GM23338 (cell line): ENCODE data around the gene R3HDM4. TPM values are rescaled to one million over a fixed set of nuclear protein-coding genes. Genes with fewer than 3 reads are reported as not detected.

ENCODE experiments used
- ATAC-seq: fragments of 200-7000 bp; cut with Tn5 transposase; 3 replicates; pipeline ENCODE4 v1.9.1; 2020
- DNase-seq: peaks from one replicate; pipeline ENCODE4 v3.0.0-alpha.2; 2015; ENCODE audit warnings: low spot score
- H2AFZ ChIP-seq: fragments of 200-600 bp; sonication (generic); 2 replicates; pipeline ENCODE4 v1.8.0; 2016; ENCODE audit warnings: antibody characterized with exemption, mild to moderate bottlenecking, moderate library complexity
- H3F3A ChIP-seq: fragments of 200-600 bp; sonication (generic); replicated peaks from 2 replicates; pipeline ENCODE4 v1.8.0; 2017; ENCODE audit warnings: antibody characterized with exemption, mixed run types, low read depth
- H3K27ac ChIP-seq: fragments of 200-600 bp; sonication (generic); 2 replicates; pipeline ENCODE4 v1.6.1; 2016; ENCODE audit warnings: low read depth
- H3K27me3 ChIP-seq: fragments of 200-600 bp; sonication (generic); 2 replicates; pipeline ENCODE4 v1.8.0; 2016; ENCODE audit warnings: mild to moderate bottlenecking, mixed run types, moderate library complexity; ENCODE audit not compliant: insufficient read depth
- H3K36me3 ChIP-seq: fragments of 200-600 bp; sonication (generic); 2 replicates; pipeline ENCODE4 v1.8.0; 2016; ENCODE audit warnings: mild to moderate bottlenecking; ENCODE audit not compliant: insufficient read depth
- H3K4me1 ChIP-seq: fragments of 200-600 bp; sonication (generic); 2 replicates; pipeline ENCODE4 v1.8.0; 2016; ENCODE audit warnings: mild to moderate bottlenecking, moderate library complexity; ENCODE audit not compliant: insufficient read depth
- H3K4me2 ChIP-seq: fragments of 200-600 bp; sonication (generic); 2 replicates; pipeline ENCODE4 v1.7.1; 2017; ENCODE audit warnings: mixed run types
- H3K4me3 ChIP-seq: fragments of 200-600 bp; sonication (generic); 2 replicates; pipeline ENCODE4 v1.6.1; 2016; ENCODE audit warnings: mixed run types
- H3K79me2 ChIP-seq: fragments of 200-600 bp; sonication (generic); replicated peaks from 2 replicates; pipeline ENCODE4 v1.8.0; 2017; ENCODE audit warnings: mild to moderate bottlenecking; ENCODE audit not compliant: insufficient read depth
- H3K9me2 ChIP-seq: fragments of 200-600 bp; sonication (generic); 2 replicates; pipeline ENCODE4 v1.8.0; 2017; ENCODE audit not compliant: insufficient read depth
- H4K20me1 ChIP-seq: fragments of 200-600 bp; sonication (generic); replicated peaks from 2 replicates; pipeline ENCODE4 v1.8.0; 2017; ENCODE audit warnings: mild to moderate bottlenecking; ENCODE audit not compliant: insufficient read depth
- H3K27ac Mint-ChIP-seq: 2 replicates; pipeline ENCODE4 v1.8.0; 2020; ENCODE audit warnings: inconsistent platforms, mild to moderate bottlenecking, moderate library complexity, mixed read lengths
- H3K27me3 Mint-ChIP-seq: 3 replicates; pipeline ENCODE4 v1.8.0; 2022; ENCODE audit warnings: low read depth, mild to moderate bottlenecking, moderate library complexity, mixed read lengths, inconsistent platforms; ENCODE audit not compliant: insufficient read depth, poor library complexity
- H3K36me3 Mint-ChIP-seq: 3 replicates; pipeline ENCODE4 v1.8.0; 2021; ENCODE audit warnings: low read depth, mild to moderate bottlenecking, inconsistent platforms, moderate library complexity, mixed read lengths
- H3K4me1 Mint-ChIP-seq: 3 replicates; pipeline ENCODE4 v1.8.0; 2020; ENCODE audit warnings: mild to moderate bottlenecking, inconsistent platforms, mixed read lengths
- H3K4me3 Mint-ChIP-seq: 3 replicates; pipeline ENCODE4 v1.8.0; 2021; ENCODE audit warnings: moderate library complexity, mild to moderate bottlenecking, inconsistent platforms, mixed read lengths
- H3K9me3 Mint-ChIP-seq: 3 replicates; pipeline ENCODE4 v1.8.0; 2020; ENCODE audit warnings: moderate library complexity, mild to moderate bottlenecking, inconsistent platforms, mixed read lengths
- CREB1 ChIP-seq: fragments of 250-450 bp; sonication (Bioruptor Pico); IDR thresholded peaks from 2 replicates; pipeline ENCODE4 v1.5.0; 2020; ENCODE audit warnings: low read depth, mild to moderate bottlenecking, moderate library complexity
- CTCF ChIP-seq, 2 experiments: fragments of 200-600 bp in 1 of 2; sonication (generic) in 1 of 2; conservative IDR thresholded peaks; 2 replicates each; pipeline versions ENCODE4 v1.5.1 to v1.6.1; 2016 to 2017; ENCODE audit warnings: antibody characterized with exemption in 2 of 2, low read depth in 2 of 2, mild to moderate bottlenecking in 2 of 2, moderate library complexity in 1 of 2
- ETS1 ChIP-seq: IDR thresholded peaks from 2 replicates; pipeline ENCODE4 v1.6.1; 2016; ENCODE audit warnings: antibody characterized with exemption
- EZH2 ChIP-seq: fragments of 200-600 bp; sonication (generic); IDR thresholded peaks from one replicate; pipeline ENCODE4 v1.8.0; 2017; ENCODE audit warnings: antibody characterized with exemption, mild to moderate bottlenecking, low read depth; ENCODE audit not compliant: unreplicated experiment
- EZH2phosphoT487 ChIP-seq: fragments of 200-600 bp; sonication (generic); IDR thresholded peaks from one replicate; pipeline ENCODE4 v1.8.1; 2018; ENCODE audit warnings: antibody characterized with exemption; ENCODE audit not compliant: unreplicated experiment
- JUNB ChIP-seq: IDR thresholded peaks from one replicate; pipeline ENCODE4 v1.6.1; 2016; ENCODE audit warnings: antibody characterized with exemption; ENCODE audit not compliant: unreplicated experiment
- NANOG ChIP-seq: IDR thresholded peaks from 2 replicates; pipeline ENCODE4 v1.6.1; 2016; ENCODE audit warnings: antibody characterized with exemption, borderline replicate concordance
- POLR2AphosphoS5 ChIP-seq: IDR thresholded peaks from 2 replicates; pipeline ENCODE4 v1.6.1; 2016; ENCODE audit warnings: antibody characterized with exemption, low read depth
- REST ChIP-seq: IDR thresholded peaks from one replicate; pipeline ENCODE4 v1.6.1; 2018; ENCODE audit warnings: antibody characterized with exemption; ENCODE audit not compliant: unreplicated experiment
- STAT1 ChIP-seq: IDR thresholded peaks from one replicate; pipeline ENCODE4 v1.6.1; 2016; ENCODE audit warnings: antibody characterized with exemption; ENCODE audit not compliant: unreplicated experiment
- ZNF114 ChIP-seq: fragments of 250-450 bp; sonication (Bioruptor Pico); IDR thresholded peaks from 2 replicates; pipeline ENCODE4 v1.5.0; 2020; ENCODE audit warnings: mild to moderate bottlenecking, moderate library complexity
- ZNF331 ChIP-seq: fragments of 250-450 bp; sonication (Bioruptor Pico); IDR thresholded peaks from 2 replicates; pipeline ENCODE4 v1.5.0; 2020; ENCODE audit warnings: low read depth, mild to moderate bottlenecking, moderate library complexity
- ZNF462 ChIP-seq: fragments of 250-450 bp; sonication (Bioruptor Pico); IDR thresholded peaks from 2 replicates; pipeline ENCODE4 v1.5.0; 2020; ENCODE audit warnings: mild to moderate bottlenecking, moderate library complexity
- polyA plus RNA-seq: library from polyadenylated mRNA; unstranded; fragments of >200 nt; fragmentation: Nextera tagmentation; extraction: Ambion mirVana; gene quantifications from 2 replicates; pipeline ENCODE4 v1.2.1, GENCODE V29; 2016
- total RNA-seq: library from RNA; depleted of rRNA; stranded (reverse); fragments of >200 nt; shearing (Covaris generic); gene quantifications from 2 replicates; pipeline ENCODE4 v1.2.3, GENCODE V29; 2014

R3HDM4 gene
- total and polyA plus RNA-seq, 2 experiments from 2014 or later = 76.5 to 87.1 TPM

GRCh38 chr19:902446-903226, 10.4 kb downstream of the R3HDM4 start (continued):
- no peak for TF ChIP-seq CTCF (conservative IDR thresholded peaks at IDR 0.05; ENCODE audit: low read depth in 2 of 2)
- no peak for TF ChIP-seq ETS1
- TF ChIP-seq NANOG = no peak
- TF ChIP-seq ZNF114 = no peak
- TF ChIP-seq STAT1 = no peak
- TF ChIP-seq CREB1 (CRISPR knock-in tag) = no peak
- TF ChIP-seq POLR2AphosphoS5 = no peak

- Mint-ChIP-seq H3K36me3 (peaks cover 12% of the 10 kb centered on the region), H3K27me3 (peaks cover 6% of the 10 kb centered on the region)
Observed at GRCh38 chr19:902093-902370, 11.0 kb downstream of the R3HDM4 start.

More at GRCh38 chr19:902093-902370, 11.0 kb downstream of the R3HDM4 start:
- Histone ChIP-seq H4K20me1 (peaks cover 11% of the 10 kb centered on the region), H3K4me1 (peaks cover 3% of the 10 kb centered on the region; the same call in 1 of the 2 replicates), H2AFZ (no peak overlapping the region), H3K27ac (no peak overlapping the region), H3K79me2 (peaks cover 22% of the 10 kb centered on the region), H3F3A (peaks cover 5% of the 10 kb centered on the region), H3K4me3 (no peak overlapping the region), H3K27me3 (no peaks in the 10 kb centered on the region), H3K36me3 (no peaks in the 10 kb centered on the region), H3K9me2 (no peaks in the 10 kb centered on the region), H3K4me2 (no peak overlapping the region)
- DNase-seq (no peak), ATAC-seq (no peak)
- Mint-ChIP-seq H3K9me3 (no peaks in the 10 kb centered on the region), H3K4me3 (no peak overlapping the region), H3K27ac (no peak overlapping the region), H3K4me1 (peaks cover 5% of the 10 kb centered on the region)
- TF ChIP-seq CREB1 (CRISPR knock-in tag) (no peak), ZNF462 (CRISPR knock-in tag) (no peak), EZH2 (no peak), ZNF331 (CRISPR knock-in tag) (no peak), NANOG (no peak), EZH2phosphoT487 (no peak), JUNB (no peak), REST (no peak)
